ENCODE data around the gene ARHGAP20.
"Not testable (repeated sequence)": the region's sequence is repeated elsewhere in the genome, so short reads cannot be mapped to it uniquely, and the experiment has no call there.

ARHGAP20 gene

DNA sequence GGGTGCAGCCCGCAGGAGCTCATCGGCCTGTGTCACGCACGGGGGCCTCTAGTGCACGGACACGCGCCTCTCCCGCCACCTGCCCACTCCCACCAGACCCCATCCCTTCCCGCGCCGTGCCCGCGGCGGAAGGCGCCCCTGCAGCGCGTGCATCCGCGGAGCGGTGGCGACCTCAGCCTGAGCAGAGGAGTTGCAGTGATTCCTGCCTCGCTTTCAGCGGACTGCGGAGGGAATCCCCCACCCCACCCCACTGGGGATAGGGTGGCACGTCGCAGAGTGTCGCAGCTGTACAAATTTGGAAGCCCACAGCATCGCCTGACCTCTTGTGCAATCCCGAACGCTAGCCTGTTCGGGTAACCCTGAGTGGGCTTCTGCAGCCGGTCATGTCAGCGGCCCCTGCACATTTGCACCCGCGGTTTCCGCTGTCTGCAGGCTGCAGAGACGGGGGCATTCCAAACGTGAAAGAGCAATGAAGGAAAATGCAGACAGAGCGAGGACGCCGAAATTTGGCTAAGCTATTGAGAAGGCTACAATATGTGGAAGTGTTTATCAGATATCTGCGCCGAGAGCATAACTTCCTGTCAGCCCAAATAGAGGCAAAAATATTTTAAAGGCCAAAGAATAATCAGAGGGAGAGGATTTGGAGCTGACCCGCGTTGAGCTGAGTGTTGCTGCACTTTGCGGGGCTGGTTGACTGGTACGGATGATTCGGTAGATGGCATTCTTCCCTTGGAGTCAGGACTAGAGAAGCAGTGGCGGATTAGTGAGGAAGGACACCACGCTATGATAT lies 617 bp upstream of the ARHGAP20 start:
- peak; percentile 16 to 63 for DNase-seq

DNA sequence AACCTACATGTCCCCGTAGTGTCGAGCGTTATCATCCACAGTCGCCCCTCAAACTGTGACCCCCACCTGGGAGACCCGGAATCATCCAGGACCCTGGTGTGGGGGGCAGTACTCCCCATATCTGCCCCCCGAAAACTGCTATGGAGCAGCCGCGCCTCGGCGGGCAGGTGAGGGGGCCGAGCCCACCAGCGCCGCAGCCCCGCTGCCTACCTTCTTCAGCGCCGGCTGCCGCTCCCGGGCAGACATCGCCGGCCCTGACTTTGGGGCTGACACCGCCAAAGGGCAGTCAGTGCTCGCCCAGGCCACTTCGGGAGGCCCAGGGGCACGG lies 825 bp downstream of the ARHGAP20 start:
- no peak for DNase-seq

DNA sequence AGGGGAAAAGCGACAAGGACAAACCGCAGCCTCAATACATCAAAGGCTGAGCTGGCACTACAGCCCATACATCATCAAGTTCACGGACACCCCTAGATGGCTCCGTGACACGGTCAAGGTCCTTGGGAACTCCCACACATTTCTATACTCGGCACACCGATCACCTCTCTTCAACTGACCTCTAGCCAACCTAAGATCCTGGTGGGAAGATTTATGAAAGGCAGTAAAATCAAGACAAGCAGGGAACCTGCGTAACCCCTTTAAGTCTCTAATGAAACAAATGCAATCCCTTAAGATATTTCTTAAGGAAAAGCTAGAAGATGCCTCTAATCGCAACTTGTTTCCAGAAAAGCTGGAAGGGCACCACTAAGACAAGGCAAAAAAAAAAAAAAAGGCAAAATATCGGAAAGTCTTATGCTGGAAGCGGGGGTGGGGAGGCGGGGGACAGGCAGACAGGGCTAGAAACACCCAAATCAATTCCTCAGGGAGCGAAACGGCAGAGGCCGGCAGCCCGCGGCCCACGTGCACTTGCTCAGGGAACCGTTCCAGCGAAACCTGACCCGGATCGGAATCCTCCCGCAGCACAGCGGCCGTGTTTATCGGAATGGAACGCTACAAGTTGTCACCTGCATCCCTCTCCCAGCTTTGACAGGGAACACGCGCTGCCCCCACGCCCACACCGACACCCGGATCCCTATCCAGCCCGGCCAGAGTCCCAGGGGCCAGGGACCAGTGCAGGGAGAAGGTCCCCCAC lies 1.4 kb downstream of the ARHGAP20 start:
- DNase-seq, result peak in 1 of 2 experiments; percentile 47

DNA sequence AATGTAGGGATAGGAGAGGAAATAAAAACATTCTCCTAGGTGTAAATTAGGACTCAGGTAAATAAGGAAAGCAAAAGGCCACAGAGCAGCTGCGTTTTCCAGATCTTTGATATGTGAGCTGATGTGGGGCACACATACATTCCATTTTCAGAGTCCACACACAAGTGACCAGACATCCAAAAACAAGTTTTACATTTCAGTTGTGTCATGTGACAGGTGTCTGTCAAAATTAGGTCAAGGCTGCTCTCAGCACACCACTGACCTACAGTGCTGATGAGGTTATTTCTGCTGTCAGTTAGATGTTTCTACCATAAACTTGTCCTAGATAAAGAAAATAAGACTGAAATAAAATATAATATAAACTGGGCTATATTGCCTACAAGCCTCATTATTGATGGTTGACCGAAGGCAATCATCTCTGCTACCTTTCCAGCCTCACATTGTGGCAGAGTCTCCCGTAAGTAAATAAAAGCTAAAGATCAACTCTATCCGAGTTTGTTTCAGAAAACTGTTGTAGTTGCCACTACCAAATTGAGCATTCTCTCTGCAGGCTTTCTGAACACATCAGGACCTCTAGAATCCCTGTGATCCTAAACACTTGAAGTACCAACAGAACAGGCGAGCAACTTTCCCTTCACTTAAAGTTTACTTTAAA lies 7.9 kb downstream of the ARHGAP20 start:
- DNase-seq, result no peak

DNA sequence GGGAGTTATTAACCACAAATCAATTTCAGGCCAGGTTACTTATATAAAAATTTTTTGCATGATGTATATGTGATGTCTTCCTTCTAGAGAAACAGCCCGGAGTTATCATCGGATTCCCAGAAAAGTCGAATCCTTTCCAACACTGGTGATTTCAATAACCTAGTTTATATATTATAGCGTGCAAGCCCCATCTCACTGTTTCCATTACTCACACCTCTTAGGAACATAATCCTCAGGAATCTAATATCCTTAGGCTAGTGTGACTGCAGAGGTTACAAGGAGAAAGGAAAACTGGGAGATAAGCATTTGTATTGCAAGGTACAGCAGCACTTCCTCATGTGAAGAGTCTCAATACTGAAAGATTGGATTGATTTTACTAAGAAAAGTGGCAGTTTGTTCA lies 20.3 kb downstream of the ARHGAP20 start:
- DNase-seq, result no peak

DNA sequence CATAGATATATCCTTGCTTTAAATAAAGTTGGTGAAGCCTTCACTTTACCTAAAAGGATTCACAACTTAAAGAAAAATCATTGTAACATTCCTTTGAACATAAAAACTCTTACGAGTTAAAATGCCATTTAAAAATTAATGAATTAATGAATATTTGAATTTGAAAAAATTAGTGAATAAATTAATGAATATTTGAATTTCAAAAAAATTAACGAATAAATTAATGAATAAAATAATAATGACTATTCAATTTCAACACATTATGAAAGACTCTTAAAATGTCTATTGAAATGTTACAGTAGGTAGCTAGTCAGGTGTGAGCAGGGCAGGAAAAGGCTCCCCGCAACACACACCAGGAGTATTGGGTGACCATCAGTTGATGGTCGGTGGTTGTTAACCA lies 22.9 kb downstream of the ARHGAP20 start:
- no peak for DNase-seq

DNA sequence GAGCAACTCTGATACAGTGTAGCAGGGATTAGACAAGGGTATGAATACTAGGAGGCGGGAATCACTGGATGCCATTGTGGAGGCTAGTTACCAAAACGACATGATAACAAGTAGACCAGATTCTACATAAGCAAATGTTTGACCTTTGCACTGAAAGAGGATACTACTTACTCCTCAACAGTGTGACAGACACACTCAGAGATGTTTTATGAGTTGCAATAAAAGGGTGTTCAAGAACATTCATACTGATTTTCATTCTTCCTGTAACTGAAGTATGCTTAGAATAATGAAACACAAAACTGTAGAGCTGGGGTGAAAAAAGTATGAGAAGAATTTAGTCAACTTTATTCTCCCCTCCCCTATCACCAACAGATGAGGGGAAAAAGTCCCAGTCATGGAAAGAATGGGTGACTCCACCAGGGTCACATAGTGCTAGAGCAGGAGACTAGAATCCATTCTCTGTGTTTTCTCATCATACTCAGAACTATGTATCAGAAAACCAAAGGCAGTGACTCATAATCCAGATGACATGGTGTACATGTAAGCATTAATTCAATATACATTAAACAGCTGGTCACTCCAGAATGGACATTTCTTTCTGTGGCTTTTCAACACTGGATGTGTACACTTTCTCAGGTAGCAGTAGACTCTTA lies 32.8 kb downstream of the ARHGAP20 start:
- DNase-seq, result no peak

DNA sequence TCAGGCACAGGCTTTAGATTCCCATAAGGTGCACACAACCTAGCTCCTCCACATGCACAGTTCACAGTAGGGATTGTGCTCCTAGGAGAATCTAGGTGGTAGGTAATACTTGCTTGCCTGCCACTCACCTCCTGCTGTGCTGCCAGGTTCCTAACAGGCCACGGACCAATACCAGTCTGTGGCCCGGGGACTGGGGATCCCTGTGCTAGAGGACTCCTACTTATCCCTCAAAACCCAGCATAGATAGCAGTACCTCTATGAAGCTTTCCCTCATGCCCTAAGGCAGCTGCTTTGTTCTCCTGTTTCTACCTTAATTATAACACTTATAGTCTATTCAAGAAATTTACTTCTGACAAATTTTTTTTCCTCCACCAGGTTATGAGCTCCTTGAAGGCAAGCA lies 36.7 kb downstream of the ARHGAP20 start:
- DNase-seq, result no peak

DNA sequence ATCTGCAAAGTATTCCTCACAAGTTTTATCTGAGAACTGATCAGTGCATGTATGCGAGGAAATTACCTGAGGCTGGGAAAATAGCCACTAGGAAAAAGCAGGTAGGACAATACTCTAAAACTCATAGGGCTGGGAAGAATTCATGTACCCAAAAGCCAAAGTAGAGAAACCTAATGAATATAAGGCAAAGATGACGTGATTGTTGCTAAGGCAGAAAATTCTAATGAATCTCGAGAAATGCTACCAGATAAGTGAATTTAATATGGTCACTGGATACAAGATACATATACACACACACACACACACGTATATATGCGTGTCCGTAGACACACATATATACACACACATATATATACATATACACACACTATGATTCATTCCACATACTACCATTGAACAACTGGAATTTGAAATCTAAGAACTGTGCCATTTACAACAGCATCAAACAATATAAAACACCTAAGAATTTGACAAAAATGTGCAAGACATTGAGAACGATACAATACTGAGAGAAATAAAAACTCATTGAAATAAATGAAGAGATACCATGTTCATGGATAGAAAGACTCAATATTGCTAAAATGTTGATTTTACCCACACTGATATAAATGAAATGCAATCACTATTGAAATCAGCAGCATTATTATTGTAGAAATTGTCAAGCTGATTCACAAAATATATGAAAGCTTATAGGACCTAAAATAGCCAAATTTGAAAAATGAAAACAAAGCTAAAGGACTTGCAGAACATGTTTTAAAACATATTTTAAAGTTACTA lies 46.4 kb downstream of the ARHGAP20 start:
- DNase-seq, result no peak

DNA sequence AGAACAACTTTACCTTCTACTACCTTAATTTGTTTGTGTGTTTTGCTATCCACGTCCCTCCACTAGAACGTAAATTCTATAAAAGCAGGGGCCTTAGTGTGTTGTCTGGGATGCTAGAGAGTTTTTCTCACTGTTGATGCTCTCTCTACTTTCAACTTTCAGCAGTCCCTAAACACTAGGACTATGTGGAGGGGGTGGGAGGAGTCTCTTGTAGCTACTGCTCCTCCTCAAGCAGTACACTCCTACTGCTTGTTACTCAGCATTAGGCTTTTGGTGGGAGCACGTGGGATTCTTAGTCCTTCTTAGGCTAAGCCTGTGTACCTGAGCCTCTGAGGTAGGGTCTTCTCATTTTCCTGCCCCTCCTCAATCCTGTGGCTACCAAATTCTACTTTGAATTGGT lies 56.3 kb downstream of the ARHGAP20 start:
- no peak for DNase-seq

DNA sequence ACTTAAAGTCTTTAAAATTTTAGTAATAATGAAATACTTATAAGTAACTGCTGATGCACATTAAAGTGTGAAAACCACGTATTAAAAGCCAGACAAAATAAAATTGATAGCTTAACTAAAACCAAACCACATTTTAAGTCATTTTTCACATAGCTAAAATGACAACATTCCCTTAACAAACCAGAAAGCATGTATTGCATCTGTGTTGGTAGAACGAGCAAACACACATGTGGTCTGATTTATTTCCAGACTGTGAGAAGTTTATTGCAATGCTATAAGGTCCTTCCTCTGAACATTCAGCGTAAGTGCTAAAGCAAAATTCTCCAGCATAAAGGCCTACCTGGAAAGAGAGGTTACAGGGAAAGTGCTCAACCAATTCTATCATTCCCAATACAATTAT lies 57.8 kb downstream of the ARHGAP20 start:
- no peak for DNase-seq

DNA sequence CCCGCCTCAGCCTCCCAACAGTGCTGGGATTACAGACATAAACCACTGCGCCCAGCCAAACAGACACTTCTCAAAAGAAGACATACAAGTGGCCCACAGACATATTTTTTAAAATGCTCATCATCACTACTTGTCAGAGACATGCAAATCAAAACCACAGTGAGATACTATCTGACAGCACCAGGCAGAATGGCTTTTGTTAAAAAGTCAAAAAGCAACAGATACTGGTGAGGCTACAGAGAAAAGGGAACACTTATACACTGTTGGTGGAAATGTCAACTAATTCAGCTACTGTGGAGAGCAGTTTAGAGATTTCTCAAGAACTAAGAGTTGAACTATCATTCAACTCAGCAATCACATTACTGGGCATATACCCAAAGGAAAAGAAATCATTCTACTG lies 67.0 kb downstream of the ARHGAP20 start:
- DNase-seq, result no peak

DNA sequence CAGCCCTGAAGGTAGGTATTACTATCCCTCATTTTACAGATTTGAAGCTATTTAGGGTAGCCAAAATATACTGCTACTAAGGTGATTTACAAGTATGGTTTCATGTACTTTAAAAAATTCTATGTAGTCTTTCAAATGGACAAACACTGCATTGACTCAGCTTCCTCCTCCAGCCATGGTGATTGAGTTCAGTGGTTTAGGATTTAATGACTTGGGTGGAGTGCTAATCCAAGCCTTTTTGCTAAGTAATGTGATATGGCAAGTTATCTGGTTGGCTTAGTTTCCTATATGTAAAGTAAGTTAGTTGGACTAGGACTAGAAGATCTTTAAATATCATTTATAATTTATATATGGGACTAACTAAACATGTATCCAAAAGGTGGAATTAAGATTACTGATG lies 77.9 kb downstream of the ARHGAP20 start:
- DNase-seq, result no peak

DNA sequence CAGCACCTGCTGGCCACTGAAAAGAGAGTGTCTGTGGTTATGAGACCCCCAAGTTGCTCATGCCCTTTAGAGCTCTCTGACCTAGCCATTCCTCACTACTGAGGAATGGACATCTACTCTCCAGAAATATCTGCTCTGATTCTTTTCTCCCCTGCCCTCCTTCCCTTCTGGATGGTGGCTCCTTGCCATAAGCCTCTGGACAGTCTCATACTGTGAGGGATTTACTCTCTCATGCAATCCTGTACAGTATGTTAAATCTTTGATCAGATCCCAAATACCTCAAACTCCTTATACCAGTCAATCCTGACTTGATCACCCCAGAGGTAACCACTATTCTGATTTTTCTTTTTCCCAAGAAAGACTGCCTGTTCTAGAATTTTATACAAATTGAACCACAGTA lies 80.7 kb downstream of the ARHGAP20 start:
- DNase-seq, result no peak

DNA sequence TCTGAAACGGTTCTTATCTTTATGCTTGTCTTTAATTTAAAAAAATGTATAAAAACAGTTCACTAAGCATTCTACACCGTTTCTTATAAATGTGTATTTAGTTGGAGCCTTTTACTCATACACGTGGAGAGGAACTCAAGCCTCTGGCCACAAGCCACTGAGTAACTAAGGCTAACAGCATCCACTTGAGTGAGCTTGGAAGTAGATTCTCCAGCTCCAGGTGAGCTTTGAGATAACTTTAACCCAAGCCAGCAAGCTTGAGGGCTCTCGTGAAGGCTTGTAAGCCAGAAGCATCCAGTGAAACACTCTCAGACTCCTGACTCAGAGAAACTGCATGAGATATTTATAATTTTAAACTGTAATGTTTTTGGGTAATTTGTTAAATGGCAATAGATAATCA lies 82.6 kb downstream of the ARHGAP20 start:
- DNase-seq, result no peak

DNA sequence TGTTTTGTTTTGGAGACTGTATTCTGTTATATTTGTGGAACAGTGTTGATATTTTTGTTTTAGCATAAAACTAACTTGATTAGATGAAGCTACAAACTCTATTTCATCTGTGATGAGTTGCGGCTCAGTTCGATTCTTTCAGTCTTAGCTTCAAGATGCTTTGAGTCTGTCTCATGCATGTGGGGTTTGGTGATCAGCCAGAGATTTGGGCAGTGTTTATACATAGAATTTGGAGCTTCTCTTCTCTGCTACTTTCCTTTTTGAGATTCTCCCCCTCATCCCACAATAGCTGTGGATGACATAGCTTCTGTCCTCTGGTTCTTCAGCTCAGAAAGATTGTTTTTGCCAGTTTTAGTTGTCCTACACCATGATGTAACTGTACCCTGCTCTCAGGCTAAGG lies 90.4 kb downstream of the ARHGAP20 start:
- no peak for DNase-seq

DNA sequence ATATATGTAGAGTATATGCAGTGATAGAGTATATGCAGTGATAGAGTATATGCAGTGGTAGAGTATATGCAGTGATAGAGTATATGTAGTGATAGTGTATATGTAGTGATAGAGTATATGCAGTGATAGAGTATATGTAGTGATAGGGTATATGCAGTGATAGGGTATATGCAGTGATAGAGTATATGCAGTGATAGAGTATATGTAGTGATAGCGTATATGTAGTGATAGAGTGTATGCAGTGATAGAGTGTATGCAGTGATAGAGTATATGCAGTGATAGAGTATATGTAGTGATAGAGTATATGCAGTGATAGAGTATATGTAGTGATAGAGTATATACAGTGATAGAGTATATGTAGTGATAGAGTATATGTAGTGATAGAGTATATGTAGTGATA lies 92.9 kb downstream of the ARHGAP20 start:
- DNase-seq, result not testable (repeated sequence)

DNA sequence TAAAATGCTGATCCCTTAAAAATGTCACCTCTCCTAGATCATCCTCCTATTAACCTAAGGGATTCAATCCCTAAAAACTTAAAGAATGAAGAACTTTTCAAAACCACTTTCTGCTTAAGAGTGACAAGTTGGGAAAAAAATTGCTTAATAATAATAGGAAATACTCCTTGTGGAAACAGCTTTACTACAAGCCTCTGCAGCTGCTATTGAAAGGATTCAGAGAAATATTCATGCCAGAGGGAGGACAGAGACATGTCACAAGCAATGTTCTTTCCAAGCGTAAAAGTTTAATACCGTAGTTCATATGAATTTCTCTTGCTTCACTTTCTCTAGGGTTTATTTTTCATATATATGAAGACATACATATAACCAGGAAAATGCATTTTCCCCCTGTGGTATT lies 98.2 kb downstream of the ARHGAP20 start:
- DNase-seq, result no peak

DNA sequence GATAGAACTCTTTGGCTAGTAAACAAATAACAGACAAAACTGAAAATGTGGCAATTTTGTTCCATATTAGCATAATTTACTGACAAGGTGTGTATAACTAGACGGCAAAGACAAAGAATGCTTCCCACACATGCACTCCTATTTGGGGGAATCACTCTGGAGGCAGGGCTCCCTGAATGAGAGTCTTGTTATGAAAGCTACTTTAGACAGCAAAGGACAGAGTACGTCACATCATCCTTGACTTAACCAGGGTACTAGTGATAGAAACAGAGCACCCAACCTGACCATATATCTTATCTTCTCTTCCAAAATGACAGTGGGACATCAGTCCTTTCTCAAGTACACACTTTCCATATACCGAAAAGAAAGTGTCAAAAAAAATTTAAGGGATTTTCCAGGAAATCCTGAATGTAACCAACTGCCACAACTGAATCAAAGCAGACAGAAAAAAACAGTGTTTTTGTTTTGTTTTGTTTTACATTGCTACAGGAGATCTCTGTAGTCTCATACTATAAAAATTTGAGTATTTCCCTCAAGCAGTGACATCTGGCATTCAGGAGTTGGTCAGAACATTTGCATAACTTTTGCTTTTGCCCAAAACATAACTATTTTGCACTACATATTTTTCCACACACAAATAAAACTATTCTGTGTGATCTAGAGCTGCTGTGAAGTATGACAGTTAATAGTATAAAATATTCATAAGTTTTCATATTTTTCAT lies 98.9 kb downstream of the ARHGAP20 start:
- DNase-seq, result no peak

DNA sequence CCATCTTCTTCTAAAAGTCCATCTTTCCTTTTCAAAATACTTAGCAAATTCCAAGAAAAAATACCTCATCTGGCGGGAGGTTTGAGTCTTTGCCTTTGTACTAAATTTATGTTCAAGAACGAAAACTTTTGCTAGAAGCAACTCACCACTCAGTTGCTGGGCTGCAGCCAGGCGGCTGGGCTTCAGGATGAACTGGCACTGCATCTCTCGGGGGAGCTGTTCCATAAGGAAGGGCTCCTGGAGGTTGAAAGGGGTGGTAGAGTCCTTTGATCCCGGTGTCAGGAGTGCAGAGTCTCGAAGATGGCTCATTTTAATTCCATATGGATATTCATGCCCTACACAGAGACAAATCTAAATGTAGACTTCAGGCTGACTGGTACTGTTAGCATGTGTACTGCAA lies 105.8 kb downstream of the ARHGAP20 start:
- DNase-seq, result no peak

DNA sequence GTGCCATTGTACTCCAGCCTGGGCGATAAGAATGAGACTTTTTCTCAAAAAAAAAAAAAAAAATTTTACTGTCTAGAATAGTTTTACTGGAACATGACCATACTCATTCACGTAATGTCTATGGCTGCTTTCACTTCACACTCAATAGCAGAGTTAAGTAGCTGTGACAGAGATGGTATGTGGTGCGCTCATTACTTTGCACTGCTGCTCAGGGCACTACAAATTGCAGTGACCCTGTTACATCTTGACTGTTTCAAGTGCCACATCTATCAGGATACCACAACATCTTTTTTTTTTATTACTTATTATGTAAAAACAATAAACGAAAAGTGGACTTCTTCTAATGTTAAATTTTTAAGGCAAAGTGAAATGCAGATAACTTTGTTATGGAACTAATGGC lies 110.3 kb downstream of the ARHGAP20 start:
- no peak for DNase-seq

DNA sequence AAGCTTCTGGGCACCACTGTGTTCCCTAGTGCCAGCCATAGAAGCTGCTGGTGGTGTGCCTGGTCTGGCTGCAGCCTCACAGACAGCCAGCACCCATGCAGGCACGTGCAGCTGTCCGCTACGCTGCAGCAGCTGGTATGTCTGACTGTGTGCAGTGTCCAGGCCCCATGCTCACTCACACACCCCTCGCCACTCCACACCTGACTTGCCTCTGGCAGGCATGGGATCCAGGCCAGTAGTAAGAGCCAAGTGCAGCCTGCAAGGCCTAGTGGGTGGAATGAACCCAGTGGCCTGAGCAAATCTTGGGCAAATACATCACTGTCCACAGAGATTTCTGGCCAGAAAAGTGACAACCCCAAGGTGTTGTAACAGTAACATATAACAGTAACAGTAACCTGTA lies 111.9 kb downstream of the ARHGAP20 start:
- DNase-seq, result no peak

Data from NCI-H524 (cell line).